ENCODE measurements around the gene KCNMB3.
"Not testable (repeated sequence)": the region's sequence is repeated elsewhere in the genome, so short reads cannot be mapped to it uniquely, and the experiment has no call there.

KCNMB3 gene

GRCh38 chr3:179260949-179261765 lies 10.2 kb upstream of the KCNMB3 start:
- H3K9me3 ChIP-seq (replicated peaks; ENCODE audit: low read length) = no peaks in the 10 kb centered on the region
- peak overlapping the region; percentile 80 for H3K9ac ChIP-seq (ENCODE audit: low read depth, low read length)

GRCh38 chr3:179259959-179260756 lies 9.2 kb upstream of the KCNMB3 start:
- not testable (repeated sequence) for H3K27me3 ChIP-seq (ENCODE audit: control insufficient read depth, insufficient read depth, low read length); H3K36me3 ChIP-seq (ENCODE audit: insufficient read depth, low read length); H3K9me3 ChIP-seq (replicated peaks; ENCODE audit: low read length); H3K4me1 ChIP-seq (ENCODE audit: control insufficient read depth, insufficient read depth, low read length); H3K9ac ChIP-seq (ENCODE audit: low read depth, low read length)
- H3K4me2 ChIP-seq (ENCODE audit: low read length) = peak overlapping the region; percentile 93
- peak overlapping the region; percentile 75 for H3K4me3 ChIP-seq (ENCODE audit: low read length)

More at GRCh38 chr3:179260949-179261765, 10.2 kb upstream of the KCNMB3 start:
- H3K27me3 ChIP-seq (ENCODE audit: control insufficient read depth, insufficient read depth, low read length) = no peaks in the 10 kb centered on the region
- H3K4me2 ChIP-seq (ENCODE audit: low read length) = peak overlapping the region; percentile 93
- H3K36me3 ChIP-seq (ENCODE audit: insufficient read depth, low read length) = no peaks in the 10 kb centered on the region
- peaks cover 3% of the 10 kb centered on the region for H3K4me1 ChIP-seq (ENCODE audit: control insufficient read depth, insufficient read depth, low read length)
- peak overlapping the region; percentile 75 for H3K4me3 ChIP-seq (ENCODE audit: low read length)

- H3K4me2 ChIP-seq (ENCODE audit: low read length) = no peak overlapping the region
- H3K9ac ChIP-seq (ENCODE audit: low read depth, low read length) = no peak overlapping the region
- no peaks in the 10 kb centered on the region for H3K36me3 ChIP-seq (ENCODE audit: insufficient read depth, low read length)
- no peaks in the 10 kb centered on the region for H3K27me3 ChIP-seq (ENCODE audit: control insufficient read depth, insufficient read depth, low read length)
- peaks cover 3% of the 10 kb centered on the region for H3K4me1 ChIP-seq (ENCODE audit: control insufficient read depth, insufficient read depth, low read length)
- H3K9me3 ChIP-seq (replicated peaks; ENCODE audit: low read length) = no peaks in the 10 kb centered on the region
- H3K4me3 ChIP-seq (ENCODE audit: low read length) = no peak overlapping the region
Observed at GRCh38 chr3:179258820-179259219, 7.9 kb upstream of the KCNMB3 start.

- H3K9ac ChIP-seq (ENCODE audit: low read depth, low read length); H3K27me3 ChIP-seq (ENCODE audit: control insufficient read depth, insufficient read depth, low read length); H3K9me3 ChIP-seq (replicated peaks; ENCODE audit: low read length); H3K4me2 ChIP-seq (ENCODE audit: low read length); H3K4me1 ChIP-seq (ENCODE audit: control insufficient read depth, insufficient read depth, low read length); H3K36me3 ChIP-seq (ENCODE audit: insufficient read depth, low read length); H3K4me3 ChIP-seq (ENCODE audit: low read length): not testable (repeated sequence)
Observed at GRCh38 chr3:179257742-179258141, 6.8 kb upstream of the KCNMB3 start.

- peaks cover 3% of the 10 kb centered on the region for H3K4me1 ChIP-seq (ENCODE audit: control insufficient read depth, insufficient read depth, low read length)
- no peaks in the 10 kb centered on the region for H3K9me3 ChIP-seq (replicated peaks; ENCODE audit: low read length)
- no peaks in the 10 kb centered on the region for H3K27me3 ChIP-seq (ENCODE audit: control insufficient read depth, insufficient read depth, low read length)
- no peak overlapping the region for H3K4me2 ChIP-seq (ENCODE audit: low read length)
- H3K36me3 ChIP-seq (ENCODE audit: insufficient read depth, low read length) = no peaks in the 10 kb centered on the region
- H3K4me3 ChIP-seq (ENCODE audit: low read length) = no peak overlapping the region
- no peak overlapping the region for H3K9ac ChIP-seq (ENCODE audit: low read depth, low read length)
Observed at GRCh38 chr3:179256813-179257212, 5.9 kb upstream of the KCNMB3 start.

GRCh38 chr3:179247289-179248015 lies 3.5 kb downstream of the KCNMB3 start:
- no peaks in the 10 kb centered on the region for H3K9me3 ChIP-seq (replicated peaks; ENCODE audit: low read length)
- no peak overlapping the region for H3K4me3 ChIP-seq (ENCODE audit: low read length)
- H3K36me3 ChIP-seq (ENCODE audit: insufficient read depth, low read length) = peaks cover 6% of the 10 kb centered on the region
- no peak overlapping the region for H3K4me2 ChIP-seq (ENCODE audit: low read length)
- no peak overlapping the region for H3K9ac ChIP-seq (ENCODE audit: low read depth, low read length)
- H3K27me3 ChIP-seq (ENCODE audit: control insufficient read depth, insufficient read depth, low read length) = no peaks in the 10 kb centered on the region
- H3K4me1 ChIP-seq (ENCODE audit: control insufficient read depth, insufficient read depth, low read length) = no peaks in the 10 kb centered on the region

- no peaks in the 10 kb centered on the region for H3K4me1 ChIP-seq (ENCODE audit: control insufficient read depth, insufficient read depth, low read length)
- no peaks in the 10 kb centered on the region for H3K9me3 ChIP-seq (replicated peaks; ENCODE audit: low read length)
- no peaks in the 10 kb centered on the region for H3K27me3 ChIP-seq (ENCODE audit: control insufficient read depth, insufficient read depth, low read length)
- no peak overlapping the region for H3K4me3 ChIP-seq (ENCODE audit: low read length)
- no peaks in the 10 kb centered on the region for H3K36me3 ChIP-seq (ENCODE audit: insufficient read depth, low read length)
- no peak overlapping the region for H3K4me2 ChIP-seq (ENCODE audit: low read length)
- no peak overlapping the region for H3K9ac ChIP-seq (ENCODE audit: low read depth, low read length)
Observed at GRCh38 chr3:179244878-179245277, 6.0 kb downstream of the KCNMB3 start.

- H3K36me3 ChIP-seq (ENCODE audit: insufficient read depth, low read length); H3K4me2 ChIP-seq (ENCODE audit: low read length); H3K9ac ChIP-seq (ENCODE audit: low read depth, low read length); H3K4me1 ChIP-seq (ENCODE audit: control insufficient read depth, insufficient read depth, low read length); H3K27me3 ChIP-seq (ENCODE audit: control insufficient read depth, insufficient read depth, low read length); H3K4me3 ChIP-seq (ENCODE audit: low read length); H3K9me3 ChIP-seq (replicated peaks; ENCODE audit: low read length): not testable (repeated sequence)
Observed at GRCh38 chr3:179242859-179243258, 8.1 kb downstream of the KCNMB3 start.

GRCh38 chr3:179240299-179240698 lies 10.6 kb downstream of the KCNMB3 start:
- H3K4me3 ChIP-seq (ENCODE audit: low read length); H3K36me3 ChIP-seq (ENCODE audit: insufficient read depth, low read length); H3K4me1 ChIP-seq (ENCODE audit: control insufficient read depth, insufficient read depth, low read length); H3K9me3 ChIP-seq (replicated peaks; ENCODE audit: low read length); H3K27me3 ChIP-seq (ENCODE audit: control insufficient read depth, insufficient read depth, low read length); H3K9ac ChIP-seq (ENCODE audit: low read depth, low read length); H3K4me2 ChIP-seq (ENCODE audit: low read length): not testable (repeated sequence)

- H3K27me3 ChIP-seq (ENCODE audit: control insufficient read depth, insufficient read depth, low read length) = no peaks in the 10 kb centered on the region
- H3K36me3 ChIP-seq (ENCODE audit: insufficient read depth, low read length) = peaks cover 15% of the 10 kb centered on the region
- H3K4me1 ChIP-seq (ENCODE audit: control insufficient read depth, insufficient read depth, low read length) = no peaks in the 10 kb centered on the region
- no peak overlapping the region for H3K4me3 ChIP-seq (ENCODE audit: low read length)
- H3K4me2 ChIP-seq (ENCODE audit: low read length) = no peak overlapping the region
- H3K9ac ChIP-seq (ENCODE audit: low read depth, low read length) = no peak overlapping the region
- H3K9me3 ChIP-seq (replicated peaks; ENCODE audit: low read length) = no peaks in the 10 kb centered on the region
Observed at GRCh38 chr3:179236669-179237301, 14.1 kb downstream of the KCNMB3 start.

- H3K36me3 ChIP-seq (ENCODE audit: insufficient read depth, low read length) = peaks cover 27% of the 10 kb centered on the region
Observed at GRCh38 chr3:179234199-179234598, 16.7 kb downstream of the KCNMB3 start.

More at GRCh38 chr3:179234199-179234598, 16.7 kb downstream of the KCNMB3 start:
- Histone ChIP-seq H3K4me2 (ENCODE audit: low read length) (no peak overlapping the region), H3K9ac (ENCODE audit: low read depth, low read length) (no peak overlapping the region), H3K4me1 (ENCODE audit: control insufficient read depth, insufficient read depth, low read length) (no peaks in the 10 kb centered on the region), H3K9me3 (replicated peaks; ENCODE audit: low read length) (no peaks in the 10 kb centered on the region), H3K27me3 (ENCODE audit: control insufficient read depth, insufficient read depth, low read length) (no peaks in the 10 kb centered on the region), H3K4me3 (ENCODE audit: low read length) (no peak overlapping the region)
